SK-N-SH (cell line): Measurements from ENCODE around the gene SFT2D3.

Experiments
- CHD2 ChIP-seq: fragments of 150-350 bp; IDR thresholded peaks from 2 replicates; pipeline ENCODE4 v1.6.1; 2018; ENCODE audit warnings: low read length; ENCODE audit not compliant: partially characterized antibody
- EZH2phosphoT487 ChIP-seq: fragments of 200-600 bp; sonication (generic); IDR thresholded peaks from 2 replicates; pipeline ENCODE4 v1.6.1; 2017; ENCODE audit warnings: low read depth, mixed run types, mild to moderate bottlenecking, antibody characterized with exemption, moderate library complexity, borderline replicate concordance
- FOXJ3 ChIP-seq: sonication (generic); formaldehyde crosslinking; IDR thresholded peaks from 2 replicates; pipeline ENCODE4 v1.5.1; 2020; ENCODE audit warnings: mild to moderate bottlenecking, missing genetic modification reagents
- GABPA ChIP-seq: IDR thresholded peaks from 2 replicates; pipeline ENCODE4 v1.4.0; 2012; ENCODE audit warnings: low read depth, mild to moderate bottlenecking
- JUND ChIP-seq: IDR thresholded peaks from 2 replicates; pipeline ENCODE4 v1.4.0; 2012
- MXI1 ChIP-seq: IDR thresholded peaks from 2 replicates; pipeline ENCODE4 v1.6.1; 2012; ENCODE audit warnings: mild to moderate bottlenecking, low read depth, low read length, improper control_type of control experiment
- POLR2AphosphoS5 ChIP-seq: IDR thresholded peaks from 2 replicates; pipeline ENCODE4 v1.6.1; 2012; ENCODE audit warnings: low read depth, low read length
- RCOR1 ChIP-seq: fragments of 150-350 bp; IDR thresholded peaks from 2 replicates; pipeline ENCODE4 v1.6.1; 2017; ENCODE audit warnings: antibody characterized with exemption, low read length
- RXRA ChIP-seq: IDR thresholded peaks from 2 replicates; pipeline ENCODE4 v1.4.0; 2012; ENCODE audit warnings: low read depth, mild to moderate bottlenecking, borderline replicate concordance
- YY1 ChIP-seq: IDR thresholded peaks from 2 replicates; pipeline ENCODE4 v1.4.0; 2012; ENCODE audit warnings: low read depth, mild to moderate bottlenecking
- TF ChIP-seq, protein P1 (sequence below): IDR thresholded peaks from 2 replicates; pipeline ENCODE4; 2012
- TF ChIP-seq, protein P2 (sequence below): fragments of 200-600 bp; sonication (generic); IDR thresholded peaks from 2 replicates; pipeline ENCODE4 v1.6.1; 2017; ENCODE audit warnings: antibody characterized with exemption, mild to moderate bottlenecking, moderate library complexity
- TF ChIP-seq, protein P3 (sequence below): IDR thresholded peaks from 2 replicates; pipeline ENCODE4 v1.6.1; 2012; ENCODE audit warnings: mild to moderate bottlenecking, low read depth, low read length, moderate library complexity
- TF ChIP-seq, protein P4 (sequence below): fragments of 150-350 bp; IDR thresholded peaks from 2 replicates; pipeline ENCODE4 v1.6.1; 2017; ENCODE audit warnings: antibody characterized with exemption, low read length, low read depth, borderline replicate concordance

GRCh38 chr2:127719301-127720218 is 18.3 kb downstream of the SFT2D3 start:
- TF ChIP-seq, protein P1, sequence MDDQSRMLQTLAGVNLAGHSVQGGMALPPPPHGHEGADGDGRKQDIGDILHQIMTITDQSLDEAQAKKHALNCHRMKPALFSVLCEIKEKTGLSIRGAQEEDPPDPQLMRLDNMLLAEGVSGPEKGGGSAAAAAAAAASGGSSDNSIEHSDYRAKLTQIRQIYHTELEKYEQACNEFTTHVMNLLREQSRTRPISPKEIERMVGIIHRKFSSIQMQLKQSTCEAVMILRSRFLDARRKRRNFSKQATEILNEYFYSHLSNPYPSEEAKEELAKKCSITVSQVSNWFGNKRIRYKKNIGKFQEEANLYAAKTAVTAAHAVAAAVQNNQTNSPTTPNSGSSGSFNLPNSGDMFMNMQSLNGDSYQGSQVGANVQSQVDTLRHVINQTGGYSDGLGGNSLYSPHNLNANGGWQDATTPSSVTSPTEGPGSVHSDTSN, result no peak
- TF ChIP-seq, protein P2, sequence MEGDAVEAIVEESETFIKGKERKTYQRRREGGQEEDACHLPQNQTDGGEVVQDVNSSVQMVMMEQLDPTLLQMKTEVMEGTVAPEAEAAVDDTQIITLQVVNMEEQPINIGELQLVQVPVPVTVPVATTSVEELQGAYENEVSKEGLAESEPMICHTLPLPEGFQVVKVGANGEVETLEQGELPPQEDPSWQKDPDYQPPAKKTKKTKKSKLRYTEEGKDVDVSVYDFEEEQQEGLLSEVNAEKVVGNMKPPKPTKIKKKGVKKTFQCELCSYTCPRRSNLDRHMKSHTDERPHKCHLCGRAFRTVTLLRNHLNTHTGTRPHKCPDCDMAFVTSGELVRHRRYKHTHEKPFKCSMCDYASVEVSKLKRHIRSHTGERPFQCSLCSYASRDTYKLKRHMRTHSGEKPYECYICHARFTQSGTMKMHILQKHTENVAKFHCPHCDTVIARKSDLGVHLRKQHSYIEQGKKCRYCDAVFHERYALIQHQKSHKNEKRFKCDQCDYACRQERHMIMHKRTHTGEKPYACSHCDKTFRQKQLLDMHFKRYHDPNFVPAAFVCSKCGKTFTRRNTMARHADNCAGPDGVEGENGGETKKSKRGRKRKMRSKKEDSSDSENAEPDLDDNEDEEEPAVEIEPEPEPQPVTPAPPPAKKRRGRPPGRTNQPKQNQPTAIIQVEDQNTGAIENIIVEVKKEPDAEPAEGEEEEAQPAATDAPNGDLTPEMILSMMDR, result no peak
- TF ChIP-seq EZH2phosphoT487, result no peak
- TF ChIP-seq, protein P3, sequence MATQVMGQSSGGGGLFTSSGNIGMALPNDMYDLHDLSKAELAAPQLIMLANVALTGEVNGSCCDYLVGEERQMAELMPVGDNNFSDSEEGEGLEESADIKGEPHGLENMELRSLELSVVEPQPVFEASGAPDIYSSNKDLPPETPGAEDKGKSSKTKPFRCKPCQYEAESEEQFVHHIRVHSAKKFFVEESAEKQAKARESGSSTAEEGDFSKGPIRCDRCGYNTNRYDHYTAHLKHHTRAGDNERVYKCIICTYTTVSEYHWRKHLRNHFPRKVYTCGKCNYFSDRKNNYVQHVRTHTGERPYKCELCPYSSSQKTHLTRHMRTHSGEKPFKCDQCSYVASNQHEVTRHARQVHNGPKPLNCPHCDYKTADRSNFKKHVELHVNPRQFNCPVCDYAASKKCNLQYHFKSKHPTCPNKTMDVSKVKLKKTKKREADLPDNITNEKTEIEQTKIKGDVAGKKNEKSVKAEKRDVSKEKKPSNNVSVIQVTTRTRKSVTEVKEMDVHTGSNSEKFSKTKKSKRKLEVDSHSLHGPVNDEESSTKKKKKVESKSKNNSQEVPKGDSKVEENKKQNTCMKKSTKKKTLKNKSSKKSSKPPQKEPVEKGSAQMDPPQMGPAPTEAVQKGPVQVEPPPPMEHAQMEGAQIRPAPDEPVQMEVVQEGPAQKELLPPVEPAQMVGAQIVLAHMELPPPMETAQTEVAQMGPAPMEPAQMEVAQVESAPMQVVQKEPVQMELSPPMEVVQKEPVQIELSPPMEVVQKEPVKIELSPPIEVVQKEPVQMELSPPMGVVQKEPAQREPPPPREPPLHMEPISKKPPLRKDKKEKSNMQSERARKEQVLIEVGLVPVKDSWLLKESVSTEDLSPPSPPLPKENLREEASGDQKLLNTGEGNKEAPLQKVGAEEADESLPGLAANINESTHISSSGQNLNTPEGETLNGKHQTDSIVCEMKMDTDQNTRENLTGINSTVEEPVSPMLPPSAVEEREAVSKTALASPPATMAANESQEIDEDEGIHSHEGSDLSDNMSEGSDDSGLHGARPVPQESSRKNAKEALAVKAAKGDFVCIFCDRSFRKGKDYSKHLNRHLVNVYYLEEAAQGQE, result no peak
- TF ChIP-seq RCOR1, result no peak
- TF ChIP-seq YY1, result no peak
- TF ChIP-seq CHD2, result no peak
- no peak for TF ChIP-seq FOXJ3
- no peak for TF ChIP-seq MXI1
- TF ChIP-seq JUND, result no peak
- TF ChIP-seq, protein P4, sequence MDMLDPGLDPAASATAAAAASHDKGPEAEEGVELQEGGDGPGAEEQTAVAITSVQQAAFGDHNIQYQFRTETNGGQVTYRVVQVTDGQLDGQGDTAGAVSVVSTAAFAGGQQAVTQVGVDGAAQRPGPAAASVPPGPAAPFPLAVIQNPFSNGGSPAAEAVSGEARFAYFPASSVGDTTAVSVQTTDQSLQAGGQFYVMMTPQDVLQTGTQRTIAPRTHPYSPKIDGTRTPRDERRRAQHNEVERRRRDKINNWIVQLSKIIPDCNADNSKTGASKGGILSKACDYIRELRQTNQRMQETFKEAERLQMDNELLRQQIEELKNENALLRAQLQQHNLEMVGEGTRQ, result no peak
- TF ChIP-seq POLR2AphosphoS5, result no peak
- no peak for TF ChIP-seq RXRA
- no peak for TF ChIP-seq GABPA
